HG03103 (cell line): ENCODE measurements around the gene EVI5.
"Not testable (repeated sequence)": the region's sequence is repeated elsewhere in the genome, so short reads cannot be mapped to it uniquely, and the experiment has no call there.

Experiments
- ATAC-seq: cut with Tn5 transposase; IDR thresholded peaks from one replicate; pipeline ENCODE4 v1.9.1; 2021; ENCODE audit warnings: low read depth; ENCODE audit not compliant: unreplicated experiment

EVI5 gene

GRCh38 chr1:92795166-92795565 lies 10.3 kb upstream of the EVI5 start:
- ATAC-seq = no peak

- ATAC-seq = no peak
Observed at GRCh38 chr1:92792340-92792782, 7.5 kb upstream of the EVI5 start.

GRCh38 chr1:92791487-92792066 lies 6.7 kb upstream of the EVI5 start:
- ATAC-seq = no peak

- ATAC-seq = no peak
Observed at GRCh38 chr1:92790867-92791266, 6.0 kb upstream of the EVI5 start.

- no peak for ATAC-seq
Observed at GRCh38 chr1:92790081-92790480, 5.2 kb upstream of the EVI5 start.

- no peak for ATAC-seq
Observed at GRCh38 chr1:92786111-92786901, 1.4 kb upstream of the EVI5 start.

- ATAC-seq = no peak
Observed at GRCh38 chr1:92784021-92784638, 778 bp downstream of the EVI5 start.

- not testable (repeated sequence) for ATAC-seq
Observed at GRCh38 chr1:92783550-92783949, 1.4 kb downstream of the EVI5 start.

- ATAC-seq = no peak
Observed at GRCh38 chr1:92778376-92778775, 6.5 kb downstream of the EVI5 start.

- no peak for ATAC-seq
Observed at GRCh38 chr1:92774407-92774806, 10.5 kb downstream of the EVI5 start.

GRCh38 chr1:92773749-92774148 lies 11.2 kb downstream of the EVI5 start:
- ATAC-seq = not testable (repeated sequence)

- no peak for ATAC-seq
Observed at GRCh38 chr1:92769856-92770255, 15.1 kb downstream of the EVI5 start.

- ATAC-seq = no peak
Observed at GRCh38 chr1:92768915-92769314, 16.0 kb downstream of the EVI5 start.

GRCh38 chr1:92768296-92768695 lies 16.6 kb downstream of the EVI5 start:
- no peak for ATAC-seq

- no peak for ATAC-seq
Observed at GRCh38 chr1:92764116-92764515, 20.8 kb downstream of the EVI5 start.

GRCh38 chr1:92762355-92762754 lies 22.6 kb downstream of the EVI5 start:
- no peak for ATAC-seq

- ATAC-seq = no peak
Observed at GRCh38 chr1:92759361-92759760, 25.5 kb downstream of the EVI5 start.

GRCh38 chr1:92756537-92756936 lies 28.4 kb downstream of the EVI5 start:
- ATAC-seq = no peak

- ATAC-seq = no peak
Observed at GRCh38 chr1:92755541-92756461, 29.1 kb downstream of the EVI5 start.

- ATAC-seq = no peak
Observed at GRCh38 chr1:92754719-92755050, 30.2 kb downstream of the EVI5 start.
